Epithelial cell of proximal tubule (primary cell): Measurements from ENCODE around the gene PROSER3. TPM values are rescaled to one million over a fixed set of nuclear protein-coding genes. Genes with fewer than 3 reads are reported as not detected.

Experiments used
- DNase-seq: peaks from one replicate; pipeline ENCODE4 v3.0.0-alpha.2; 2011; ENCODE audit warnings: low read depth
- H3K4me3 ChIP-seq: 2 replicates; pipeline ENCODE4 v1.5.1; 2011; ENCODE audit warnings: low read depth, mild to moderate bottlenecking, low read length
- CTCF ChIP-seq: conservative IDR thresholded peaks from 2 replicates; pipeline ENCODE4 v1.5.1; 2012; ENCODE audit warnings: low read depth, mild to moderate bottlenecking, low read length
- total RNA-seq: library from RNA; depleted of rRNA; stranded (reverse); fragments of >200 nt; gene quantifications from 2 replicates; pipeline ENCODE4 v1.2.3, GENCODE V29; 2015

The PROSER3 gene
- total RNA-seq, 1 donor from 2014 or later = 14.7 TPM

GRCh38 chr19:35816846-35817245, 58.9 kb downstream of the PROSER3 start:
- no peak for TF ChIP-seq CTCF
- DNase-seq = no peak

GRCh38 chr19:35818445-35818844, 60.5 kb downstream of the PROSER3 start:
- no peak for TF ChIP-seq CTCF
- DNase-seq = no peak

More at GRCh38 chr19:35816846-35817245, 58.9 kb downstream of the PROSER3 start:
- H3K4me3 ChIP-seq = no peak overlapping the region

More at GRCh38 chr19:35818445-35818844, 60.5 kb downstream of the PROSER3 start:
- no peak overlapping the region for H3K4me3 ChIP-seq

Other genes with a start within 250 kb of the PROSER3 start
- 195 and 200 TPM in 2 replicates for gene DMKN, start 244.5 kb upstream of the PROSER3 start, total RNA-seq
- not detected in 2 replicates for gene SBSN, start 229.9 kb upstream of the PROSER3 start, total RNA-seq
- not detected in 2 replicates for gene GAPDHS, start 224.7 kb upstream of the PROSER3 start, total RNA-seq
- gene TMEM147, start 212.6 kb upstream of the PROSER3 start, total RNA-seq = 157 and 167 TPM in 2 replicates
- gene ATP4A, start 194.5 kb upstream of the PROSER3 start, total RNA-seq = not detected in 2 replicates
- gene PMIS2, start 172.0 kb upstream of the PROSER3 start, total RNA-seq = not detected in 2 replicates
- gene HAUS5, start 145.4 kb upstream of the PROSER3 start, total RNA-seq = 19.2 and 19.7 TPM in 2 replicates
- 114 and 116 TPM in 2 replicates for gene RBM42, start 129.1 kb upstream of the PROSER3 start, total RNA-seq
- gene ETV2, start 116.4 kb upstream of the PROSER3 start, total RNA-seq = 0.35 TPM in 1 of 2 replicates, not detected in the other
- gene COX6B1, start 109.9 kb upstream of the PROSER3 start, total RNA-seq = 496 and 575 TPM in 2 replicates
- not detected in 2 replicates for gene UPK1A, start 91.7 kb upstream of the PROSER3 start, total RNA-seq
- gene ZBTB32, start 53.6 kb upstream of the PROSER3 start, total RNA-seq = not detected in 2 replicates
- 7.4 and 20.2 TPM in 2 replicates for gene KMT2B, start 40.2 kb upstream of the PROSER3 start, total RNA-seq
- 7.9 and 15.3 TPM in 2 replicates for gene IGFLR1, start 15.7 kb upstream of the PROSER3 start, total RNA-seq
- gene U2AF1L4, start 12.8 kb upstream of the PROSER3 start, total RNA-seq = 5.9 and 6.5 TPM in 2 replicates
- gene PSENEN, start 12.5 kb upstream of the PROSER3 start, total RNA-seq = 49.6 and 63.7 TPM in 2 replicates
- gene LIN37, start 9.6 kb upstream of the PROSER3 start, total RNA-seq = 12.7 and 18.9 TPM in 2 replicates
- gene HSPB6, start 1.1 kb upstream of the PROSER3 start, total RNA-seq = 0.14 and 2.0 TPM in 2 replicates
- gene ARHGAP33, start 17.4 kb downstream of the PROSER3 start, total RNA-seq = 2.6 and 13.3 TPM in 2 replicates
- gene PRODH2, start 54.7 kb downstream of the PROSER3 start, total RNA-seq = not detected in 2 replicates
- gene NPHS1, start 94.3 kb downstream of the PROSER3 start, total RNA-seq = not detected in 2 replicates
- not detected in 2 replicates for gene KIRREL2, start 98.7 kb downstream of the PROSER3 start, total RNA-seq
- gene APLP1, start 110.4 kb downstream of the PROSER3 start, total RNA-seq = 1.1 and 8.4 TPM in 2 replicates
- 3.9 and 10.7 TPM in 2 replicates for gene NFKBID, start 142.4 kb downstream of the PROSER3 start, total RNA-seq
- gene HCST, start 144.4 kb downstream of the PROSER3 start, total RNA-seq = not detected in 2 replicates
- gene TYROBP, start 150.1 kb downstream of the PROSER3 start, total RNA-seq = not detected in 2 replicates
- 6.2 and 12.7 TPM in 2 replicates for gene LRFN3, start 178.2 kb downstream of the PROSER3 start, total RNA-seq
- gene SDHAF1, start 237.0 kb downstream of the PROSER3 start, total RNA-seq = 23.2 and 34.5 TPM in 2 replicates